Psoas muscle (tissue), 8 donors: ENCODE measurements around the gene STRBP. TPM values are rescaled to one million over a fixed set of nuclear protein-coding genes. Genes with fewer than 3 reads are reported as not detected.

ENCODE experiments used
- ATAC-seq, 4 donors: fragments of 200-7000 bp; cut with Tn5 transposase; one replicate each; pipeline ENCODE4 v1.9.1; 2020; ENCODE audit warnings: moderate library complexity in 3 of 4, mild to moderate bottlenecking in 2 of 4
- DNase-seq, 2 donors: peaks; one replicate each; pipeline ENCODE4 v3.0.0-alpha.2; 2020
- H3K27ac ChIP-seq: fragments of 200-600 bp; one replicate; pipeline ENCODE4 v1.8.0; 2022
- H3K27me3 ChIP-seq, 3 donors: fragments of 200-600 bp in 1 of 3; one replicate each; pipeline versions ENCODE4 v1.6.1 to v1.8.0; 2013 to 2022; ENCODE audit warnings: low read length in 2 of 3, mild to moderate bottlenecking in 2 of 3, moderate library complexity in 1 of 3; ENCODE audit not compliant: insufficient read depth in 3 of 3
- H3K36me3 ChIP-seq, 2 donors: fragments of 200-600 bp in 1 of 2; one replicate each; pipeline versions ENCODE4 v1.6.1 to v1.8.0; 2013 to 2022; ENCODE audit warnings: low read depth in 1 of 2, mild to moderate bottlenecking in 1 of 2, moderate library complexity in 1 of 2; ENCODE audit not compliant: insufficient read depth in 1 of 2
- H3K4me1 ChIP-seq: fragments of 200-600 bp; one replicate; pipeline ENCODE4 v1.8.0; 2022
- H3K4me3 ChIP-seq: fragments of 200-600 bp; one replicate; pipeline ENCODE4 v1.8.0; 2022; ENCODE audit warnings: mild to moderate bottlenecking
- H3K9me3 ChIP-seq: fragments of 200-600 bp; one replicate; pipeline ENCODE4 v1.8.0; 2022
- CTCF ChIP-seq: fragments of 200-600 bp; IDR thresholded peaks from one replicate; pipeline ENCODE4 v1.8.0; 2022; ENCODE audit warnings: antibody characterized with exemption
- WGBS, 3 donors: extraction: QIAGEN DNeasy Blood & Tissue Kit; methylation state at CpG; one replicate each; pipeline versions ENCODE4 v1.1.6 to v1.1.7; 2013; 5-methylcytosine and 5-hydroxymethylcytosine counted together
- intact Hi-C, 2 donors: fragments of 100-400 bp; cut with DNase I; formaldehyde crosslinking; loops; one replicate each; pipeline versions ENCODE4 v1.11.0 to v1.14.2; 2022
- polyA plus RNA-seq, 3 donors: library from polyadenylated mRNA; stranded (reverse); fragments of 200-250 nt; gene quantifications; one replicate each; pipeline ENCODE4 v1.2.3, GENCODE V29; 2013
- total RNA-seq, 4 donors: library from RNA; stranded (reverse); fragmentation: NEBNext Ultra II Directional in 2 of 4; extraction: Animal tissue kit (Norgen Biotek cat#: 25700) in 2 of 4; gene quantifications; one replicate each; pipeline versions ENCODE4 v1.2.1 to v1.2.4, GENCODE V29; 2021 to 2023
- donor health status: healthy with polysubstance abuse.
- donor health status: DM: no; HTN: no; CAD: no; lungs with moderate emphysema.
- donor health status: Bipolar disorder and iron deficiency.
- donor health status: healthy.
- donor health status: DM: yes; HTN: yes; CAD: no.
- donor health status: DM: no; HTN: no; CAD: no.
- donor health status: DM: no; HTN: no; CAD: no.
- donor health status: DM: yes; HTN: yes; CAD: no.

Gene STRBP
- total and polyA plus RNA-seq, 7 donors: 3.8 to 8.5 (median 6.2) TPM

GRCh38 chr9:123162360-123162759, 106.0 kb downstream of the STRBP start:
- Histone ChIP-seq H3K9me3 (no peaks in the 10 kb centered on the region), H3K36me3 (peaks cover 2% of the 10 kb centered on the region in 2 donors), H3K27me3 (no peaks in the 10 kb centered on the region), H3K4me3 (no peak overlapping the region), H3K4me1 (no peaks in the 10 kb centered on the region), H3K27ac (no peak overlapping the region)
- ATAC-seq (no peak), DNase-seq (no peak)
- no peak for TF ChIP-seq CTCF
- 77 to 96% (median 87%) methylated on average over 1 of the region's 1 CpG for WGBS, 3 donors
- intact Hi-C loops: no loop called here

- Histone ChIP-seq H3K9me3 (no peaks in the 10 kb centered on the region), H3K27ac (no peak overlapping the region), H3K4me3 (no peak overlapping the region), H3K4me1 (no peaks in the 10 kb centered on the region), H3K36me3 (peaks cover 0 to 10% of the 10 kb centered on the region in 2 donors), H3K27me3 (no peaks in the 10 kb centered on the region)
- WGBS, 3 donors: 93 to 94% (median 94%) methylated on average over 3 of the region's 3 CpGs
- DNase-seq: no peak
- intact Hi-C loops: loop anchor here in 1 of 2 donors (10.0 kb wide), 1 partner anchor 72 kb away; no protein-coding TSS in a partner anchor
- no peak for ATAC-seq
- TF ChIP-seq CTCF: no peak
Observed at GRCh38 chr9:123157221-123157620, 111.2 kb downstream of the STRBP start.

- WGBS, 3 donors: 83 to 87% (median 86%) methylated on average over 5 of the region's 5 CpGs
- no peak for TF ChIP-seq CTCF
- no peaks in the 10 kb centered on the region for H3K27me3 ChIP-seq
- H3K27ac ChIP-seq: no peak overlapping the region
- peaks cover 0 to 7% of the 10 kb centered on the region in 2 donors for H3K36me3 ChIP-seq
- intact Hi-C loops: loop anchor here in 1 of 2 donors (10.0 kb wide), 1 partner anchor 66 kb away; no protein-coding TSS in a partner anchor
- no peaks in the 10 kb centered on the region for H3K4me1 ChIP-seq
- H3K4me3 ChIP-seq: no peak overlapping the region
- ATAC-seq: no peak
- no peaks in the 10 kb centered on the region for H3K9me3 ChIP-seq
- DNase-seq: no peak
Observed at GRCh38 chr9:123150708-123151503, 117.5 kb downstream of the STRBP start.

- Histone ChIP-seq H3K27ac (no peak overlapping the region), H3K4me3 (no peak overlapping the region), H3K27me3 (no peaks in the 10 kb centered on the region), H3K4me1 (no peaks in the 10 kb centered on the region), H3K36me3 (peaks cover 0 to 12% of the 10 kb centered on the region in 2 donors), H3K9me3 (no peaks in the 10 kb centered on the region)
- no peak for TF ChIP-seq CTCF
- intact Hi-C loops: no loop called here
- 38 to 63% (median 44%) methylated on average over 1 of the region's 1 CpG for WGBS, 3 donors
- DNase-seq (no peak), ATAC-seq (no peak)
Observed at GRCh38 chr9:123149067-123149466, 119.3 kb downstream of the STRBP start.
